GM12878 (cell line): Measurements from ENCODE around the gene MLIP. TPM values are rescaled to one million over a fixed set of nuclear protein-coding genes. Genes with fewer than 3 reads are reported as not detected.

ENCODE experiments used
- ATAC-seq: fragments of 200-7000 bp; cut with Tn5 transposase; 3 replicates; pipeline ENCODE4 v1.9.1; 2020; ENCODE audit warnings: mild to moderate bottlenecking, moderate library complexity
- BruUV-seq: library from RNA; stranded (reverse); fragments of 400-500 nt; replicated peaks from 2 replicates; lab custom pipeline; 2021; lab: Mats Ljungman, UMichigan
- CTCF ChIA-PET: fragments of 300-600 bp; sonication (Branson Sonifier 250); formaldehyde crosslinking; extraction: SDS; loops from one replicate; lab custom pipeline; 2021; ENCODE audit warnings: inconsistent platforms; lab: Yijun Ruan, JAX
- POLR2A ChIA-PET: fragments of 350-600 bp; formaldehyde crosslinking; extraction: SDS; loops from one replicate; lab custom pipeline; 2021; ENCODE audit warnings: inconsistent platforms; lab: Charles Lee
- RAD21 ChIA-PET: fragments of 300-600 bp; sonication (Branson Sonifier 250); formaldehyde crosslinking; loops from one replicate; lab custom pipeline; 2023; ENCODE audit warnings: antibody characterized with exemption; ENCODE audit not compliant: unreplicated experiment; lab: Charles Lee
- SMC1A ChIA-PET: fragments of 300-600 bp; sonication (Branson Sonifier 250); formaldehyde crosslinking; loops from one replicate; lab custom pipeline; 2023; ENCODE audit not compliant: unreplicated experiment, uncharacterized antibody; lab: Charles Lee
- DNase-seq: peaks from one replicate; pipeline ENCODE4 v3.0.0-alpha.2; 2011; ENCODE audit warnings: low read depth, low spot score
- FAIRE-seq: peaks from 3 replicates; lab custom pipeline; 2011; peaks lifted over from hg19 to GRCh38; lab: Jason Lieb, UNC
- H2AFZ ChIP-seq: 2 replicates; pipeline ENCODE4 v1.6.0; 2011; ENCODE audit warnings: low read depth, low read length, control low read depth; ENCODE audit not compliant: control insufficient read depth
- H3K27ac ChIP-seq: 2 replicates; pipeline ENCODE4 v1.5.1; 2011; ENCODE audit warnings: control low read depth; ENCODE audit not compliant: control insufficient read depth, insufficient read depth
- H3K27me3 ChIP-seq, 2 experiments: replicated peaks in 1 of 2; 2 replicates each; pipeline versions ENCODE4 v1.6.0 to v1.6.1; 2011; ENCODE audit warnings: low read length in 1 of 2; ENCODE audit not compliant: control insufficient read depth in 2 of 2, insufficient read depth in 2 of 2
- H3K36me3 ChIP-seq, 2 experiments: 2 replicates each; pipeline ENCODE4 v1.5.1; 2011; ENCODE audit warnings: low read length in 1 of 2; ENCODE audit not compliant: control insufficient read depth in 2 of 2, insufficient read depth in 2 of 2
- H3K4me1 ChIP-seq: 2 replicates; pipeline ENCODE4 v1.6.1; 2011; ENCODE audit warnings: mild to moderate bottlenecking, low read length, moderate library complexity, mixed read lengths; ENCODE audit not compliant: control insufficient read depth, insufficient read depth
- H3K4me2 ChIP-seq: 2 replicates; pipeline ENCODE4 v1.6.0; 2011; ENCODE audit warnings: control low read depth; ENCODE audit not compliant: control insufficient read depth, insufficient read depth
- H3K4me3 ChIP-seq: fragments of 200-600 bp; sonication (generic); 2 replicates; pipeline ENCODE4 v1.5.1; 2016
- H3K79me2 ChIP-seq: 2 replicates; pipeline ENCODE4 v1.6.0; 2011; ENCODE audit warnings: low read length; ENCODE audit not compliant: control insufficient read depth, insufficient read depth
- H3K9ac ChIP-seq: 2 replicates; pipeline ENCODE4 v1.8.0; 2011; ENCODE audit warnings: low read length, control low read depth, mixed read lengths; ENCODE audit not compliant: control insufficient read depth, insufficient read depth
- H3K9me3 ChIP-seq: replicated peaks from 3 replicates; pipeline ENCODE4 v1.5.1; 2011; ENCODE audit warnings: mild to moderate bottlenecking, low read length; ENCODE audit not compliant: control insufficient read depth, insufficient read depth
- H4K20me1 ChIP-seq: 2 replicates; pipeline ENCODE4 v1.6.0; 2011; ENCODE audit not compliant: control insufficient read depth, insufficient read depth
- ASH2L ChIP-seq: fragments of 300-600, 200-600 bp; sonication (generic); IDR thresholded peaks from 2 replicates; pipeline ENCODE4 v1.6.1; 2017; ENCODE audit warnings: low read depth, mild to moderate bottlenecking, borderline replicate concordance
- BMI1 ChIP-seq: fragments of 450-650 bp; IDR thresholded peaks from 2 replicates; pipeline ENCODE4 v1.6.1; 2016; ENCODE audit warnings: mild to moderate bottlenecking, moderate library complexity, borderline replicate concordance
- FOXM1 ChIP-seq: IDR thresholded peaks from 2 replicates; pipeline ENCODE4 v1.6.1; 2012; ENCODE audit warnings: low read depth, mild to moderate bottlenecking, inconsistent platforms, low read length, moderate library complexity
- IRF3 ChIP-seq: fragments of 450-650 bp; IDR thresholded peaks from 2 replicates; pipeline ENCODE4 v1.6.1; 2014; ENCODE audit warnings: mild to moderate bottlenecking
- IRF5 ChIP-seq: fragments of 450-650 bp; IDR thresholded peaks from 2 replicates; pipeline ENCODE4 v1.6.1; 2017; ENCODE audit warnings: borderline replicate concordance
- NFIC ChIP-seq: IDR thresholded peaks from 2 replicates; pipeline ENCODE4 v1.6.1; 2012; ENCODE audit warnings: low read depth, mild to moderate bottlenecking, inconsistent platforms, low read length, moderate library complexity
- NR2F1 ChIP-seq: fragments of 450-650 bp; conservative IDR thresholded peaks from 2 replicates; pipeline ENCODE4 v1.6.1; 2017; ENCODE audit warnings: mild to moderate bottlenecking
- POLR2A ChIP-seq: IDR thresholded peaks from 2 replicates; pipeline ENCODE4 v1.6.1; 2011; ENCODE audit warnings: low read depth, mild to moderate bottlenecking, low read length
- SIX5 ChIP-seq: IDR thresholded peaks from 2 replicates; pipeline ENCODE4 v1.6.1; 2011; ENCODE audit warnings: mild to moderate bottlenecking, low read depth, low read length, moderate library complexity; ENCODE audit not compliant: severe bottlenecking
- TAF1 ChIP-seq: IDR thresholded peaks from 2 replicates; pipeline ENCODE4 v1.6.1; 2011; ENCODE audit warnings: mild to moderate bottlenecking, low read depth, low read length, borderline replicate concordance
- YY1 ChIP-seq: IDR thresholded peaks from 2 replicates; pipeline ENCODE4 v1.6.1; 2011; ENCODE audit warnings: low read depth, mild to moderate bottlenecking, low read length
- ZBTB33 ChIP-seq: fragments of 450-650 bp; IDR thresholded peaks from 2 replicates; pipeline ENCODE4 v1.6.1; 2017; ENCODE audit warnings: mild to moderate bottlenecking
- WGBS: methylation state at CpG from one replicate; pipeline ENCODE4 v1.1.6; 2016; ENCODE audit warnings: low lambda C conversion rate; ENCODE audit not compliant: insufficient replicate concordance, insufficient coverage; ENCODE audit errors: missing lambda C conversion rate; 5-methylcytosine and 5-hydroxymethylcytosine counted together
- in situ Hi-C: fragments of 300-500 bp; cut with MboI; formaldehyde crosslinking; loops from 9 replicates; pipeline ENCODE4 v1.14.3; 2018; ENCODE audit warnings: mixed read lengths
- intact Hi-C: fragments of 100-400 bp; cut with micrococcal nuclease; formaldehyde crosslinking; loops from one replicate; pipeline ENCODE4 v1.14.2; 2022; ENCODE audit not compliant: unreplicated experiment
- polyA plus RNA-seq, 11 experiments: library from polyadenylated mRNA; depleted of rRNA in 4 of 11; unstranded in 6 of 11; stranded (reverse) in 5 of 11; fragments of >200 nt; fragmentation: Nextera tagmentation in 4 of 11; fragmentation: Illumina TruSeq in 1 of 11; extraction: Ambion mirVana in 4 of 11; extraction: Trizol in 1 of 11; gene quantifications; 1 replicate in 1 of 11; 2 replicates in 10 of 11; pipeline versions ENCODE4 v1.2.1 to v1.2.3, GENCODE V29; 2011 to 2016; ENCODE audit warnings: inconsistent platforms in 2 of 11, missing spikeins in 2 of 11, low read depth in 1 of 11
- total RNA-seq, 4 experiments: library from RNA; depleted of rRNA in 3 of 4; stranded (reverse); fragments of >200 nt in 3 of 4; fragmentation: Illumina TruSeq in 1 of 4; extraction: Trizol in 1 of 4; gene quantifications; 2 replicates each; pipeline versions ENCODE4 v1.2.1 to v1.2.3, GENCODE V29; 2013 to 2021

MLIP gene
- total and polyA plus RNA-seq, 10 of the 15 experiments (the other 5 are each of a cell fraction or from before 2014, with no cell fraction given): not detected

- Histone ChIP-seq H3K79me2 (no peaks in the 10 kb centered on the region), H4K20me1 (no peaks in the 10 kb centered on the region), H3K4me2 (no peak overlapping the region), H2AFZ (no peak overlapping the region), H3K4me3 (no peak overlapping the region), H3K27me3 (no peaks in the 10 kb centered on the region), H3K9me3 (no peaks in the 10 kb centered on the region), H3K4me1 (no peaks in the 10 kb centered on the region), H3K27ac (no peak overlapping the region), H3K36me3 (no peaks in the 10 kb centered on the region), H3K9ac (no peak overlapping the region)
- DNase-seq (no peak), ATAC-seq (no peak), FAIRE-seq (no peak)
- no TSS peak for BruUV-seq
- WGBS: 38% methylated on average over 2 of the region's 2 CpGs
- ChIA-PET CTCF (no interaction called here), SMC1A (no interaction called here), POLR2A (no interaction called here), RAD21 (no interaction called here)
- intact Hi-C loops (no loop called here), in situ Hi-C loops (no loop called here)
- TF ChIP-seq POLR2A (no peak), TAF1 (no peak), FOXM1 (no peak), ZBTB33 (no peak), BMI1 (no peak), NFIC (no peak), ASH2L (no peak), NR2F1 (no peak), IRF5 (no peak), YY1 (no peak), IRF3 (no peak), SIX5 (no peak)
Measured at GRCh38 chr6:54135665-54136369, 24.6 kb downstream of the MLIP start.
